ENCODE measurements around the gene RNF6. TPM values are rescaled to one million over a fixed set of nuclear protein-coding genes. Genes with fewer than 3 reads are reported as not detected.

RNF6 gene
- total and polyA plus RNA-seq, 2 donors (not counting 1 experiment from before 2014, with no cell fraction given) = 20.1 to 52.4 TPM

DNA sequence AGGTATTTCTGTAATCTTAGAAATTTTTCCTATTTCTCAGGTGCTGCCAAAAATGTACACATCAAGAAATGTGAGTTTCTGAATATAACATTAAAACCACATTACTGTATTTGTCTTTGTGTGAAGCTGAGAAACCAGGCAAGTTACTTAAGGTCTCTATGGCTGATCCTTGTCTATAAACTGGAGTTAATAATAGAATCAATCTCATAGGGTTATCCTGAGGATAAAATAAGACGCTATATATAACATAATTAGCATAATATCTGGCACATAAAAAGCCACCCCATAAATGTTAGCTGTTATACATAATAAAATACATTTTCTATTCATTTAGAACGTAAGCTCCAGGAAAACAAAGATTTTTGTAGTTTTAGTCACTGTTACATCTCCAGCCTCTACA lies 6.1 kb downstream of the RNF6 start:
- H3K9me3 Mint-ChIP-seq (ENCODE audit: insufficient read depth) = no peaks in the 10 kb centered on the region

DNA sequence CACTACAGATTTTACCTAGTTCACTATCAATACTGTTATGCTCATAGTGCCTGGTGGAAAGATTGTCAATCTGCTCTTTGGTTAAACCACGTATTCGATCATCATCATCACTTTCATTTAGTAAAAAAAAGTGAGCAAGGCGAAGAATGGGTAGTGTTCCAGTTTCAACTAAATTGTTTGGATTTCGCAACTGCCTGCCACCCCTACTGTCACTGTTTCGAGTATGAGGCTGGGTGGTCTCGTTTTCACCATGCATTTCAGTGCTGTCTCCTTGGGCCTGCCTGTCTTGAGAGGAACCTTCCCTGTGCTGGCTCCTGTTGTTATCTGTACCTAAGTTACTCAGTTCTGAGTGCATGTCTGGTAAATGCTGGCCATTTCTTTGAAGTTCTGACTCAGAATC lies 8.1 kb downstream of the RNF6 start:
- intact Hi-C loops (cut with micrococcal nuclease) = no loop called here
- H3K27me3 Mint-ChIP-seq = no peaks in the 10 kb centered on the region
- ATAC-seq (ENCODE audit: low read depth) (no peak), DNase-seq (no peak)
- Histone ChIP-seq H3K27me3 (replicated peaks in 1 of 4; ENCODE audit: control extremely low read depth in 1 of 4, control insufficient read depth in 3 of 4, insufficient read depth in 4 of 4, low read length in 3 of 4) (no peaks in the 10 kb centered on the region), H3K36me3 (replicated peaks in 1 of 2; ENCODE audit: control extremely low read depth in 1 of 2, control insufficient read depth in 1 of 2, extremely low read depth in 1 of 2, insufficient read depth in 2 of 2, low read length in 1 of 2) (peaks cover 9 to 78% of the 10 kb centered on the region in 2 experiments), H2AFZ (ENCODE audit: insufficient read depth, low read depth, low read length, poor library complexity, severe bottlenecking) (no peak overlapping the region), H4K20me1 (ENCODE audit: control insufficient read depth, insufficient read depth, low read length, poor library complexity, severe bottlenecking) (peaks cover 11% of the 10 kb centered on the region), H3K4me2 (replicated peaks; ENCODE audit: low read depth, low read length, poor library complexity, severe bottlenecking) (no peak overlapping the region), H3K9me3 (ENCODE audit: control extremely low read depth in 1 of 3, control insufficient read depth in 2 of 3, insufficient read depth in 1 of 3, low read length in 2 of 3) (no peaks in the 10 kb centered on the region), H3K79me2 (ENCODE audit: control insufficient read depth, insufficient read depth, low read length) (no peaks in the 10 kb centered on the region), H3K4me3 (ENCODE audit: control extremely low read depth in 1 of 5, extremely low read depth in 1 of 5, insufficient read depth in 1 of 5, low read depth in 2 of 5, low read length in 4 of 5) (no peak overlapping the region), H3K27ac (ENCODE audit: low read length in 2 of 2) (no peak overlapping the region), H3K9ac (ENCODE audit: low read length) (no peak overlapping the region), H3K4me1 (ENCODE audit: control insufficient read depth in 2 of 2, insufficient read depth in 2 of 2, low read length in 2 of 2) (no peaks in the 10 kb centered on the region)
- CTCF ChIA-PET = interaction anchor here (0.7 to 1.2 kb wide), 2 partner anchors 28 to 29 kb away, joined by 3 to 6 read pairs; no protein-coding TSS in a partner anchor
- no peak for TF ChIP-seq EZH2 (IDR thresholded peaks at IDR 0.05; ENCODE audit: borderline replicate concordance, insufficient read depth, low read depth, low read length, poor library complexity, severe bottlenecking)
- TF ChIP-seq, protein P1, sequence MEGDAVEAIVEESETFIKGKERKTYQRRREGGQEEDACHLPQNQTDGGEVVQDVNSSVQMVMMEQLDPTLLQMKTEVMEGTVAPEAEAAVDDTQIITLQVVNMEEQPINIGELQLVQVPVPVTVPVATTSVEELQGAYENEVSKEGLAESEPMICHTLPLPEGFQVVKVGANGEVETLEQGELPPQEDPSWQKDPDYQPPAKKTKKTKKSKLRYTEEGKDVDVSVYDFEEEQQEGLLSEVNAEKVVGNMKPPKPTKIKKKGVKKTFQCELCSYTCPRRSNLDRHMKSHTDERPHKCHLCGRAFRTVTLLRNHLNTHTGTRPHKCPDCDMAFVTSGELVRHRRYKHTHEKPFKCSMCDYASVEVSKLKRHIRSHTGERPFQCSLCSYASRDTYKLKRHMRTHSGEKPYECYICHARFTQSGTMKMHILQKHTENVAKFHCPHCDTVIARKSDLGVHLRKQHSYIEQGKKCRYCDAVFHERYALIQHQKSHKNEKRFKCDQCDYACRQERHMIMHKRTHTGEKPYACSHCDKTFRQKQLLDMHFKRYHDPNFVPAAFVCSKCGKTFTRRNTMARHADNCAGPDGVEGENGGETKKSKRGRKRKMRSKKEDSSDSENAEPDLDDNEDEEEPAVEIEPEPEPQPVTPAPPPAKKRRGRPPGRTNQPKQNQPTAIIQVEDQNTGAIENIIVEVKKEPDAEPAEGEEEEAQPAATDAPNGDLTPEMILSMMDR (IDR thresholded peaks at IDR 0.05) = no peak
- no peaks in the 10 kb centered on the region for H3K9me3 Mint-ChIP-seq (ENCODE audit: insufficient read depth)
- H3K4me1 Mint-ChIP-seq = no peaks in the 10 kb centered on the region
- H3K27ac Mint-ChIP-seq = no peak overlapping the region
- WGBS (ENCODE audit: insufficient coverage) = 96% methylated on average over 3 of the region's 6 CpGs
- POLR2A ChIA-PET = no interaction called here
- no peak overlapping the region for H3K4me3 Mint-ChIP-seq

More for the DNA sequence above, 6.1 kb downstream of the RNF6 start:
- DNase-seq = no peak
- Histone ChIP-seq H4K20me1 (ENCODE audit: control insufficient read depth, insufficient read depth, low read length, poor library complexity, severe bottlenecking) (peaks cover 11% of the 10 kb centered on the region), H3K4me3 (ENCODE audit: control extremely low read depth in 1 of 5, extremely low read depth in 1 of 5, insufficient read depth in 1 of 5, low read depth in 2 of 5, low read length in 4 of 5) (no peak overlapping the region), H3K4me1 (ENCODE audit: control insufficient read depth in 2 of 2, insufficient read depth in 2 of 2, low read length in 2 of 2) (peaks cover 7 to 15% of the 10 kb centered on the region in 2 donors), H3K36me3 (replicated peaks in 1 of 2; ENCODE audit: control extremely low read depth in 1 of 2, control insufficient read depth in 1 of 2, extremely low read depth in 1 of 2, insufficient read depth in 2 of 2, low read length in 1 of 2) (peaks cover 11 to 79% of the 10 kb centered on the region in 2 experiments), H3K4me2 (replicated peaks; ENCODE audit: low read depth, low read length, poor library complexity, severe bottlenecking) (no peak overlapping the region), H2AFZ (ENCODE audit: insufficient read depth, low read depth, low read length, poor library complexity, severe bottlenecking) (no peak overlapping the region), H3K9me3 (ENCODE audit: control extremely low read depth in 1 of 3, control insufficient read depth in 2 of 3, insufficient read depth in 1 of 3, low read length in 2 of 3) (no peaks in the 10 kb centered on the region), H3K79me2 (ENCODE audit: control insufficient read depth, insufficient read depth, low read length) (peaks cover 14% of the 10 kb centered on the region), H3K27me3 (replicated peaks in 1 of 4; ENCODE audit: control extremely low read depth in 1 of 4, control insufficient read depth in 3 of 4, insufficient read depth in 4 of 4, low read length in 3 of 4) (no peaks in the 10 kb centered on the region), H3K9ac (ENCODE audit: low read length) (no peak overlapping the region), H3K27ac (ENCODE audit: low read length in 2 of 2) (no peak overlapping the region)
- no peak for ATAC-seq (ENCODE audit: low read depth)
- Mint-ChIP-seq H3K4me1 (peaks cover 12% of the 10 kb centered on the region), H3K27me3 (no peaks in the 10 kb centered on the region), H3K4me3 (no peak overlapping the region), H3K27ac (no peak overlapping the region)
- TF ChIP-seq EZH2 (IDR thresholded peaks at IDR 0.05; ENCODE audit: borderline replicate concordance, insufficient read depth, low read depth, low read length, poor library complexity, severe bottlenecking) = no peak
- TF ChIP-seq, protein P1 (IDR thresholded peaks at IDR 0.05) = no peak
- CTCF ChIA-PET = interaction anchor here (0.6 to 1.4 kb wide), 3 partner anchors 30 to 33 kb away, joined by 3 to 6 read pairs (median 4); no protein-coding TSS in a partner anchor
- WGBS (ENCODE audit: insufficient coverage) = no CpG with 5 or more reads among the region's 2 CpGs
- intact Hi-C loops (cut with micrococcal nuclease) = no loop called here
- POLR2A ChIA-PET = no interaction called here

Data from B cell (primary cell).